ENCODE results near the gene TSC1. TPM values are rescaled to one million over a fixed set of nuclear protein-coding genes. Genes with fewer than 3 reads are reported as not detected.

Gene TSC1
- total RNA-seq, 4 donors from 2014 or later, result 36.7 to 45.3 (median 39.7) TPM

DNA sequence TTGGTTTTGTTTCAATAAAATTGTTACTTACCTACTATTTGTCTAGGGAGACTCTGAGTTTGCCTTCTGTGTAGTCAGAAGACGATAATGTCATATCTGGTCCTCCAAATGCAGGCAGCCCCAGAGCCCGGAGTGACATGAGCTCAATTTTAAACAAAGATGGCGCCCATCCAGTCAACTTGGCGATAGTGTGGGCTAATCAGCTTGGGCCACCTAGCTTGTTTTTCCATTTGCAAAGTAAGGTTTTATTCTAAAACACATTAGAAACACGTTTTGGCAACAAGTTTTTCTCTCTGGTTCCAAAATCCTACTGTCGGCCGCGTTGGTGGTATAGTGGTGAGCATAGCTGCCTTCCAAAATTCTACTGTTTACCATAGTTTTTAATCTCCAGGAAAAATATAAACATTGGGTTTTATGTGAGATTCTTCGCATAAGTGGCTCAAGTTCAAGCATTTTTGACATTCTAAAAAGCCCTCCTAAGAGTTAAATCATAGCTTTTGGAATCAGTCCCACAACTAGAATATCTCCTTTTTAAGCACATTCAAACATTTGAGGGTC lies 13.2 kb downstream of the TSC1 start:
- DNase-seq, result no peak
- no peak overlapping the region for H3K4me3 ChIP-seq
- intact Hi-C loops (cut with DNase I; ENCODE audit: low total_unique reads), result no loop called here
- H3K36me3 ChIP-seq, result peaks cover 0 to 26% of the 10 kb centered on the region in 2 donors
- no peaks in the 10 kb centered on the region for H3K27me3 ChIP-seq
- TF ChIP-seq, protein P1, sequence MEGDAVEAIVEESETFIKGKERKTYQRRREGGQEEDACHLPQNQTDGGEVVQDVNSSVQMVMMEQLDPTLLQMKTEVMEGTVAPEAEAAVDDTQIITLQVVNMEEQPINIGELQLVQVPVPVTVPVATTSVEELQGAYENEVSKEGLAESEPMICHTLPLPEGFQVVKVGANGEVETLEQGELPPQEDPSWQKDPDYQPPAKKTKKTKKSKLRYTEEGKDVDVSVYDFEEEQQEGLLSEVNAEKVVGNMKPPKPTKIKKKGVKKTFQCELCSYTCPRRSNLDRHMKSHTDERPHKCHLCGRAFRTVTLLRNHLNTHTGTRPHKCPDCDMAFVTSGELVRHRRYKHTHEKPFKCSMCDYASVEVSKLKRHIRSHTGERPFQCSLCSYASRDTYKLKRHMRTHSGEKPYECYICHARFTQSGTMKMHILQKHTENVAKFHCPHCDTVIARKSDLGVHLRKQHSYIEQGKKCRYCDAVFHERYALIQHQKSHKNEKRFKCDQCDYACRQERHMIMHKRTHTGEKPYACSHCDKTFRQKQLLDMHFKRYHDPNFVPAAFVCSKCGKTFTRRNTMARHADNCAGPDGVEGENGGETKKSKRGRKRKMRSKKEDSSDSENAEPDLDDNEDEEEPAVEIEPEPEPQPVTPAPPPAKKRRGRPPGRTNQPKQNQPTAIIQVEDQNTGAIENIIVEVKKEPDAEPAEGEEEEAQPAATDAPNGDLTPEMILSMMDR (IDR thresholded peaks at IDR 0.05 in 4 of 5, conservative IDR thresholded peaks at IDR 0.05 in 1 of 5), result no peak
- no peak for TF ChIP-seq POLR2A (IDR thresholded peaks at IDR 0.05)
- H3K9me3 ChIP-seq, result no peaks in the 10 kb centered on the region
- ATAC-seq, result no peak
- in situ Hi-C loops (cut with MboI; ENCODE audit: low sequenced_read_pairs in 4 of 4), result no loop called here
- H3K27ac ChIP-seq, result no peak overlapping the region
- H3K4me1 ChIP-seq, result no peaks in the 10 kb centered on the region

DNA sequence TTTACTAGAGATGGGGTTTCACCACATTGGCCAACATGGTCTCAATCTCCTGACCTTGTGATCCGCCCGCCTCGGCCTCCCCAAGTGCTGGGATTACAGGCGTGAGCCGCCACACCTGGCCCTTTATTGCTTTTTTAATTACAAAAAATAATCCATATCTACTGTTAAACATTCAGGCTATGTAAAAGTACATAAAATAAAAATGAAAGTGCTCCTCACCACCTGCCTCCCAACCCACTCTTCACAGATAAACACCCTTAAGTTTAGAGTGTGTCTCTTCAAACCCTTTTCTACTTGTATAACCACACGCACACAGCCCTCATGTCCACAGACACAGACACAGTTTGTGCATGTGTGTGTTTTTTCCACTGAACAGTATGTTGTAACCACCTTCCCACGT lies 16.7 kb downstream of the TSC1 start:
- intact Hi-C loops (cut with DNase I; ENCODE audit: low total_unique reads), result no loop called here
- peaks cover 2 to 62% of the 10 kb centered on the region in 2 donors for H3K36me3 ChIP-seq
- ATAC-seq (no peak), DNase-seq (no peak)
- no peaks in the 10 kb centered on the region for H3K4me1 ChIP-seq
- no peaks in the 10 kb centered on the region for H3K27me3 ChIP-seq
- in situ Hi-C loops (cut with MboI; ENCODE audit: low sequenced_read_pairs in 4 of 4), result no loop called here
- H3K9me3 ChIP-seq, result no peaks in the 10 kb centered on the region
- no peak for TF ChIP-seq POLR2A (IDR thresholded peaks at IDR 0.05)
- TF ChIP-seq, protein P1 (IDR thresholded peaks at IDR 0.05 in 4 of 5, conservative IDR thresholded peaks at IDR 0.05 in 1 of 5), result no peak
- H3K27ac ChIP-seq, result no peak overlapping the region
- H3K4me3 ChIP-seq, result no peak overlapping the region

DNA sequence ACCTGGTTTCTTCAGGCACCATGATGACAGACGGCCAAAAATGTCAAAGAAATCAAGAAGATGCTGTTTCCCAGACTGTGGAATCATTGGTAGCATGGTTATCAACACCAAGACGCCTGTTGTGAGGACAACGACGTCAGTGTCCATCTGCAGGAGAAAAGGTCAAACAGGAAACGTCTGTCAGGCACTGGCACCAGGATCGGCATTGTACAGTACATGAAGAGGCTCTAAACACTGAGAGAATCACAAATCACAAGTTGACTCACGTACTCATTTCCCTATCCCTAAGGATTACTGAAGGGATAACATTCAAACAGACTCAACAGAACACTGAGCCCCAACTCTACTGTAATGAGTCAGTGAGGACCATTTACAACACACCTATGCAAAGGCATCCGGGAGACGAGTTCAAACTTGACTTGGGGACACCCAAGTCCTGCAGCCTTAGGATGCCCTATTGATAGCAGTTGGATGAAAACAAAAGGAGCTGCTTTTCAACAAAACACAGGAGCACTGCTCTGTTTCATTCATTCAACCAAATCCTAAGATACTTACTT lies 21.0 kb downstream of the TSC1 start:
- H3K36me3 ChIP-seq, result peaks cover 7 to 99% of the 10 kb centered on the region in 2 donors
- DNase-seq, result no peak
- no peaks in the 10 kb centered on the region for H3K27me3 ChIP-seq
- H3K9me3 ChIP-seq, result no peaks in the 10 kb centered on the region
- ATAC-seq, result no peak
- intact Hi-C loops (cut with DNase I; ENCODE audit: low total_unique reads), result no loop called here
- TF ChIP-seq, protein P1 (IDR thresholded peaks at IDR 0.05 in 4 of 5, conservative IDR thresholded peaks at IDR 0.05 in 1 of 5), result no peak
- no peak for TF ChIP-seq POLR2A (IDR thresholded peaks at IDR 0.05)
- H3K4me1 ChIP-seq, result no peaks in the 10 kb centered on the region
- no peak overlapping the region for H3K27ac ChIP-seq
- in situ Hi-C loops (cut with MboI; ENCODE audit: low sequenced_read_pairs in 4 of 4), result no loop called here
- no peak overlapping the region for H3K4me3 ChIP-seq

DNA sequence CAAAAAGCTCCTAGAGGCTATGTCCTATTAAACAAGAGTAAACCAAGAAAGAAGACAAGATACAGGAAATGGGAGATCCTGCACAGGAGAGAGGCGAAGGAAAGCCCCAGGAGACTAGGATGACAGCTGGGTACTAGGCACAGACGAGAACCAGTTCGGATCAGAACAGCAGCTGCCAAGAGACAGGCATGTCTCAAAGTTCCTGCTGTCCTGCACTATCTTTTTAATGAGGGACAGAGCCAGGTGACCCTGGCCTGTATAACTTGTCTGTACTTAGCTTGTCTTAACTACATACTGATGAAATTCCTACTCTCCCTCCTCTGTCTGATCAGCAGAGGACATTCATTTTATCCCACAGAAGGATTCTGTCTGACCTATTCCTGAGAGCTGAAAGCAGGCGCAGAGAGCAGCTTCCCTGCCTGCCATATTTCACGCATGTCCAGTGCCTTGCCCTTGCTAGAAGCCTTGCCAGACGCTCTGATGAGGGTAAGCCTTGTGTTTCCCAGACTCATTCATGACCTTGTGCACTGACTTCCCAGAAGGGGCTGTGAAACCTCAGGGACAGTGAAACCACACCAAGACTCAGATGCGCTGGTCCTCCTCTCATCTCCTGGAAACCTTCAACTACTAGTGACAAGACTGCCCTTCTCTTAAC lies 24.7 kb downstream of the TSC1 start:
- intact Hi-C loops (cut with DNase I; ENCODE audit: low total_unique reads), result no loop called here
- ATAC-seq, result no peak
- H3K4me3 ChIP-seq, result no peak overlapping the region
- in situ Hi-C loops (cut with MboI; ENCODE audit: low sequenced_read_pairs in 4 of 4), result no loop called here
- TF ChIP-seq, protein P1 (IDR thresholded peaks at IDR 0.05 in 4 of 5, conservative IDR thresholded peaks at IDR 0.05 in 1 of 5), result no peak
- TF ChIP-seq POLR2A (IDR thresholded peaks at IDR 0.05), result no peak
- no peaks in the 10 kb centered on the region for H3K4me1 ChIP-seq
- H3K9me3 ChIP-seq, result no peaks in the 10 kb centered on the region
- H3K27ac ChIP-seq, result no peak overlapping the region
- H3K36me3 ChIP-seq, result peaks cover 7 to 91% of the 10 kb centered on the region in 2 donors
- H3K27me3 ChIP-seq, result no peaks in the 10 kb centered on the region
- DNase-seq, result no peak

Measured in gastrocnemius medialis (tissue), 4 donors.